HEK293 (cell line): ENCODE measurements around the gene WDR47.

Experiments used
- KLF1 ChIP-seq: fragments of 450-650 bp; formaldehyde crosslinking; IDR thresholded peaks from 2 replicates; pipeline ENCODE4 v1.5.1; 2016; ENCODE audit warnings: missing biosample characterization, missing genetic modification characterization
- ZNF654 ChIP-seq: fragments of 450-650 bp; formaldehyde crosslinking; IDR thresholded peaks from 2 replicates; pipeline ENCODE4 v1.5.1; 2016; ENCODE audit warnings: low read depth, missing biosample characterization, missing genetic modification characterization
- ZNF677 ChIP-seq: fragments of 450-650 bp; IDR thresholded peaks from 2 replicates; pipeline ENCODE4 v1.5.0; 2018; ENCODE audit warnings: missing biosample characterization, mild to moderate bottlenecking, missing genetic modification characterization, moderate library complexity
- ZNF76 ChIP-seq: fragments of 450-650 bp; formaldehyde crosslinking; IDR thresholded peaks from 2 replicates; pipeline ENCODE4; 2016; ENCODE audit warnings: low read depth, missing biosample characterization, missing genetic modification characterization, borderline replicate concordance
- TF ChIP-seq, protein P1 (sequence below): fragments of 450-650 bp; formaldehyde crosslinking; IDR thresholded peaks from 2 replicates; pipeline ENCODE4 v1.5.1; 2016; ENCODE audit warnings: missing biosample characterization, missing genetic modification characterization
- TF ChIP-seq, protein P2 (sequence below): fragments of 450-650 bp; formaldehyde crosslinking; IDR thresholded peaks from 2 replicates; pipeline ENCODE4 v1.5.1; 2016; ENCODE audit warnings: missing biosample characterization, missing genetic modification characterization

DNA sequence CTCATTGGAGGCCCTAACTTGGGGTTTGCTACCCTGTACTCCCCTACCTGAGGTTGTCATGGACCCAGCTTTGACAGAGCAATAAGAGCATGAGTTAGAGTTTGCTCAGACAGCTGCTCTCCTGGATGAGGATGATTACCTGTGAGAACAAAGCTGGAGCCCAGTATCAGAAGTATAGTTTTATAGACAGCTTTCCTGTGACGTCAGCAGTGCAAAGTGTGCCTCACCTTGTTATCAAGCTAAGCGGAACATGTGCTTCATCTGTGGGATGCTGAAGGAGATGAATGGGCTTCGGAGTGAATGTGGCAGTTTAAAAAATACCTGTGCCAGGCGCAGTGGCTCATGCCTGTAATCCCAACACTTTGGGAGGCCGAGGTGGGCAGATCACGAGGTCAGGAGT lies 5.4 kb upstream of the WDR47 start:
- TF ChIP-seq KLF1 (tag by site-specific recombination), result no peak
- no peak for TF ChIP-seq ZNF677 (tag by site-specific recombination)
- TF ChIP-seq ZNF654 (tag by site-specific recombination), result no peak
- TF ChIP-seq, protein P1, sequence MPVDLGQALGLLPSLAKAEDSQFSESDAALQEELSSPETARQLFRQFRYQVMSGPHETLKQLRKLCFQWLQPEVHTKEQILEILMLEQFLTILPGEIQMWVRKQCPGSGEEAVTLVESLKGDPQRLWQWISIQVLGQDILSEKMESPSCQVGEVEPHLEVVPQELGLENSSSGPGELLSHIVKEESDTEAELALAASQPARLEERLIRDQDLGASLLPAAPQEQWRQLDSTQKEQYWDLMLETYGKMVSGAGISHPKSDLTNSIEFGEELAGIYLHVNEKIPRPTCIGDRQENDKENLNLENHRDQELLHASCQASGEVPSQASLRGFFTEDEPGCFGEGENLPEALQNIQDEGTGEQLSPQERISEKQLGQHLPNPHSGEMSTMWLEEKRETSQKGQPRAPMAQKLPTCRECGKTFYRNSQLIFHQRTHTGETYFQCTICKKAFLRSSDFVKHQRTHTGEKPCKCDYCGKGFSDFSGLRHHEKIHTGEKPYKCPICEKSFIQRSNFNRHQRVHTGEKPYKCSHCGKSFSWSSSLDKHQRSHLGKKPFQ (tag by site-specific recombination), result no peak
- TF ChIP-seq, protein P2, sequence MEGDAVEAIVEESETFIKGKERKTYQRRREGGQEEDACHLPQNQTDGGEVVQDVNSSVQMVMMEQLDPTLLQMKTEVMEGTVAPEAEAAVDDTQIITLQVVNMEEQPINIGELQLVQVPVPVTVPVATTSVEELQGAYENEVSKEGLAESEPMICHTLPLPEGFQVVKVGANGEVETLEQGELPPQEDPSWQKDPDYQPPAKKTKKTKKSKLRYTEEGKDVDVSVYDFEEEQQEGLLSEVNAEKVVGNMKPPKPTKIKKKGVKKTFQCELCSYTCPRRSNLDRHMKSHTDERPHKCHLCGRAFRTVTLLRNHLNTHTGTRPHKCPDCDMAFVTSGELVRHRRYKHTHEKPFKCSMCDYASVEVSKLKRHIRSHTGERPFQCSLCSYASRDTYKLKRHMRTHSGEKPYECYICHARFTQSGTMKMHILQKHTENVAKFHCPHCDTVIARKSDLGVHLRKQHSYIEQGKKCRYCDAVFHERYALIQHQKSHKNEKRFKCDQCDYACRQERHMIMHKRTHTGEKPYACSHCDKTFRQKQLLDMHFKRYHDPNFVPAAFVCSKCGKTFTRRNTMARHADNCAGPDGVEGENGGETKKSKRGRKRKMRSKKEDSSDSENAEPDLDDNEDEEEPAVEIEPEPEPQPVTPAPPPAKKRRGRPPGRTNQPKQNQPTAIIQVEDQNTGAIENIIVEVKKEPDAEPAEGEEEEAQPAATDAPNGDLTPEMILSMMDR (tag by site-specific recombination), result no peak
- TF ChIP-seq ZNF76 (tag by site-specific recombination), result no peak
